Measurements from ENCODE around the gene KCNJ8. TPM values are rescaled to one million over a fixed set of nuclear protein-coding genes. Genes with fewer than 3 reads are reported as not detected.
"Not testable (repeated sequence)": the region's sequence is repeated elsewhere in the genome, so short reads cannot be mapped to it uniquely, and the experiment has no call there.

The KCNJ8 gene
- total RNA-seq, 1 donor from 2014 or later = 12.8 TPM

GRCh38 chr12:21795648-21796328 lies 21.3 kb upstream of the KCNJ8 start:
- Histone ChIP-seq H3K27ac (no peak overlapping the region), H3K36me3 (no peaks in the 10 kb centered on the region), H3K4me3 (no peak overlapping the region), H3K27me3 (ENCODE audit: low read depth) (no peaks in the 10 kb centered on the region), H3K4me1 (no peaks in the 10 kb centered on the region), H3K9me3 (no peaks in the 10 kb centered on the region)
- no peak for ATAC-seq
- intact Hi-C loops (cut with DNase I) = no loop called here
- no peak for DNase-seq
- TF ChIP-seq CTCF (IDR thresholded peaks at IDR 0.05) = no peak

- ATAC-seq; H3K36me3 ChIP-seq; H3K27me3 ChIP-seq (ENCODE audit: low read depth); H3K4me3 ChIP-seq; H3K27ac ChIP-seq; intact Hi-C loops (cut with DNase I); H3K4me1 ChIP-seq; H3K9me3 ChIP-seq: not testable (repeated sequence)
- peak; percentile 76 for DNase-seq
Observed at GRCh38 chr12:21794807-21795595, 20.5 kb upstream of the KCNJ8 start.

GRCh38 chr12:21789687-21790086 lies 15.2 kb upstream of the KCNJ8 start:
- H3K27ac ChIP-seq, ATAC-seq: not testable (repeated sequence)

GRCh38 chr12:21788089-21788983 lies 13.8 kb upstream of the KCNJ8 start:
- H3K36me3 ChIP-seq = no peaks in the 10 kb centered on the region
- no peak overlapping the region for H3K4me3 ChIP-seq
- DNase-seq (no peak), ATAC-seq (peak in 1 of 2 donors; percentile 88)
- no peak for TF ChIP-seq CTCF (IDR thresholded peaks at IDR 0.05)
- H3K27me3 ChIP-seq (ENCODE audit: low read depth) = no peaks in the 10 kb centered on the region
- no peaks in the 10 kb centered on the region for H3K9me3 ChIP-seq
- H3K4me1 ChIP-seq = peaks cover 5% of the 10 kb centered on the region
- intact Hi-C loops (cut with DNase I) = no loop called here
- H3K27ac ChIP-seq = no peak overlapping the region

More at GRCh38 chr12:21789687-21790086, 15.2 kb upstream of the KCNJ8 start:
- intact Hi-C loops (cut with DNase I); H3K4me3 ChIP-seq; H3K27me3 ChIP-seq (ENCODE audit: low read depth); H3K36me3 ChIP-seq; H3K9me3 ChIP-seq; DNase-seq; H3K4me1 ChIP-seq: not testable (repeated sequence)

GRCh38 chr12:21786041-21786531 lies 11.6 kb upstream of the KCNJ8 start:
- H3K9me3 ChIP-seq = no peaks in the 10 kb centered on the region
- H3K36me3 ChIP-seq = no peaks in the 10 kb centered on the region
- no peak for ATAC-seq
- peaks cover 5% of the 10 kb centered on the region for H3K4me1 ChIP-seq
- intact Hi-C loops (cut with DNase I) = no loop called here
- no peak overlapping the region for H3K4me3 ChIP-seq
- TF ChIP-seq CTCF (IDR thresholded peaks at IDR 0.05) = no peak
- H3K27ac ChIP-seq = peak overlapping the region; percentile 3
- no peaks in the 10 kb centered on the region for H3K27me3 ChIP-seq (ENCODE audit: low read depth)
- DNase-seq = no peak

GRCh38 chr12:21782723-21783122 lies 8.2 kb upstream of the KCNJ8 start:
- H3K4me1 ChIP-seq; H3K27me3 ChIP-seq (ENCODE audit: low read depth); H3K9me3 ChIP-seq; H3K36me3 ChIP-seq; ATAC-seq; H3K4me3 ChIP-seq; intact Hi-C loops (cut with DNase I); H3K27ac ChIP-seq; DNase-seq: not testable (repeated sequence)

Measured in lower lobe of right lung (tissue), 2 donors.